ENCODE results near the gene RDM1. TPM values are rescaled to one million over a fixed set of nuclear protein-coding genes. Genes with fewer than 3 reads are reported as not detected.

Gene RDM1
- total and polyA plus RNA-seq, 2 of the 4 experiments (the other 2 are of a cell fraction), result 0.18 TPM; not detected in 1

- no peak for TF ChIP-seq SMC3 (IDR thresholded peaks at IDR 0.05; ENCODE audit: low read depth, low read length)
Observed at GRCh38 chr17:35892091-35893035, 38.2 kb downstream of the RDM1 start (continued).

- H3K56ac ChIP-seq (ENCODE audit: extremely low read depth, insufficient read depth, low read length), result no peak overlapping the region
- ATAC-seq (ENCODE audit: low read depth), result no peak
- no peak overlapping the region for H3K18ac ChIP-seq (ENCODE audit: low read depth, low read length)
- no peak overlapping the region for H4K91ac ChIP-seq (ENCODE audit: insufficient read depth, low read depth, low read length)
- no peak overlapping the region for H2BK20ac ChIP-seq (ENCODE audit: low read depth, low read length)
- H3K36me3 ChIP-seq (ENCODE audit: control insufficient read depth, insufficient read depth, low read length), result no peaks in the 10 kb centered on the region
- no peak overlapping the region for H3K14ac ChIP-seq (replicated peaks; ENCODE audit: low read depth, low read length)
- no peaks in the 10 kb centered on the region; the same call in 1 of the 2 replicates for H3K9me1 ChIP-seq (ENCODE audit: insufficient read depth, low read length)
- H3K27ac ChIP-seq (ENCODE audit: insufficient read depth, low read length), result no peak overlapping the region
- no peak overlapping the region for H3K4me2 ChIP-seq (ENCODE audit: low read depth, low read length)
- ChIA-PET POLR2A (ENCODE audit: unreplicated experiment) (no interaction called here), CTCF (interaction anchor here (0.6 to 0.7 kb wide), 2 partner anchors 30 to 173 kb away, joined by 3 read pairs; no protein-coding TSS in a partner anchor)
- no peaks in the 10 kb centered on the region for H3K4me1 ChIP-seq (ENCODE audit: control insufficient read depth, insufficient read depth, low read length)
- H2BK5ac ChIP-seq (ENCODE audit: low read depth, low read length, poor library complexity, severe bottlenecking), result no peak overlapping the region
- no peaks in the 10 kb centered on the region for H4K20me1 ChIP-seq (ENCODE audit: insufficient read depth, low read length)
- H3K79me1 ChIP-seq (ENCODE audit: low read depth in 1 of 2, low read length in 2 of 2), result no peaks in the 10 kb centered on the region
- intact Hi-C loops (cut with micrococcal nuclease) (no loop called here), in situ Hi-C loops (cut with MboI; ENCODE audit: low sequenced_read_pairs) (no loop called here), dilution Hi-C loops (cut with HindIII; ENCODE audit: low sequenced_read_pairs, unreplicated experiment) (no loop called here)
- no peak overlapping the region for H3K4me3 ChIP-seq (ENCODE audit: insufficient read depth, low read depth, low read length)
- H3K27me3 ChIP-seq (ENCODE audit: control insufficient read depth, insufficient read depth, low read length), result peaks cover 2% of the 10 kb centered on the region
- whole genome bisulfite sequencing, 2 experiments (ENCODE audit: extremely low coverage in 2 of 2, insufficient read length in 1 of 2), result 100% methylated on average over 2 of the region's 4 CpGs; no CpG with 5 or more reads in 1 of the 2 experiments
- H3K4ac ChIP-seq (ENCODE audit: low read depth, low read length), result no peak overlapping the region
- H2AK5ac ChIP-seq (ENCODE audit: low read depth, low read length), result no peak overlapping the region
- H3K9ac ChIP-seq (ENCODE audit: low read depth, low read length), result no peak overlapping the region
- DNase-seq, result no peak
- no peak overlapping the region for H2BK15ac ChIP-seq (ENCODE audit: low read depth, low read length)
- H3K23ac ChIP-seq (ENCODE audit: low read depth, low read length), result no peak overlapping the region
- H4K8ac ChIP-seq (ENCODE audit: low read depth in 2 of 2, low read length in 2 of 2), result no peak overlapping the region
- H4K5ac ChIP-seq (ENCODE audit: low read depth, low read length), result no peak overlapping the region
- H2BK120ac ChIP-seq (ENCODE audit: low read depth, low read length), result no peak overlapping the region
- H2AFZ ChIP-seq (replicated peaks; ENCODE audit: low read length, poor library complexity), result no peak overlapping the region
- H2AK9ac ChIP-seq (replicated peaks; ENCODE audit: low read depth, low read length, poor library complexity), result no peak overlapping the region
- no TSS peak for BruUV-seq (replicated peaks)
- TF ChIP-seq MAFK (IDR thresholded peaks at IDR 0.05; ENCODE audit: low read depth, low read length), result no peak
- TF ChIP-seq USF2 (IDR thresholded peaks at IDR 0.05; ENCODE audit: low read depth, low read length), result no peak
- no peak for TF ChIP-seq NFE2L2 (IDR thresholded peaks at IDR 0.05; ENCODE audit: low read depth, low read length)
- TF ChIP-seq CHD1 (IDR thresholded peaks at IDR 0.05; ENCODE audit: low read depth, low read length), result no peak
- TF ChIP-seq FOS (IDR thresholded peaks at IDR 0.05; ENCODE audit: low read depth, low read length), result no peak
- no peaks in the 10 kb centered on the region for H3K9me3 ChIP-seq (ENCODE audit: control insufficient read depth, insufficient read depth, low read length)
Observed at GRCh38 chr17:35891269-35891668, 39.3 kb downstream of the RDM1 start.
